GM21619 (cell line): ENCODE measurements around the gene BAHCC1.
"Not testable (repeated sequence)": the region's sequence is repeated elsewhere in the genome, so short reads cannot be mapped to it uniquely, and the experiment has no call there.

Experiments used
- ATAC-seq: cut with Tn5 transposase; IDR thresholded peaks from one replicate; pipeline ENCODE4 v1.9.1; 2021; ENCODE audit not compliant: unreplicated experiment

BAHCC1 gene

DNA sequence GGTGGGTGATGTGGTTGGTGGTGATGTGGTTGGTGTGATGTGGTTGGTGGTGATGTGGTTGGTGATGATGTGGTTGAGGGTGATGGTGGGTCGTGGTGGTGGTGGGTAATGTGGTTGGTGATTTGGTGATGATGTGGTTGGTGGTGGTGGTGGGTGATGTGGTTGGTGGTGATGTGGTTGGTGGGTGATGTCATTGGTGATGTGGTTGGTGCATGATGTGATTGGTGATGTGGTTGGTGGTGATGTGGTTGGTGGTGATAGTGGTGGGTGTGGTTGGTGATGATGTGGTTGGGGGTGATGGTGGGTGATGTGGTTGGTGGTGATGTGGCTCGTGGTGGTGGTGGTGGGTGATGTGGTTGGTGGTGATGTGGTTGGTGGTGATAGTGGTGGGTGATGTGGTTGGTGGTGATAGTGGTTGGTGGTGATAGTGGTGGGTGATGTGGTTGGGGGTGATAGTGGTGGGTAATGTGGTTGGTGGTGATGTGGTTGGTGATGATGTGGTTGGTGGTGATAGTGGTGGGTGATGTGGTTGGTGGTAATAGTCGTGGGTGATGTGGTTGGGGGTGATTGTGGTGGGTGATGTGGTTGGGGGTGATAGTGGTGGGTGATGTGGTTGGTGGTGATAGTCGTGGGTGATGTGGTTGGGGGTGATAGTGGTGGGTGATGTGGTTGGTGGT is 30.6 kb downstream of the BAHCC1 start:
- not testable (repeated sequence) for ATAC-seq

DNA sequence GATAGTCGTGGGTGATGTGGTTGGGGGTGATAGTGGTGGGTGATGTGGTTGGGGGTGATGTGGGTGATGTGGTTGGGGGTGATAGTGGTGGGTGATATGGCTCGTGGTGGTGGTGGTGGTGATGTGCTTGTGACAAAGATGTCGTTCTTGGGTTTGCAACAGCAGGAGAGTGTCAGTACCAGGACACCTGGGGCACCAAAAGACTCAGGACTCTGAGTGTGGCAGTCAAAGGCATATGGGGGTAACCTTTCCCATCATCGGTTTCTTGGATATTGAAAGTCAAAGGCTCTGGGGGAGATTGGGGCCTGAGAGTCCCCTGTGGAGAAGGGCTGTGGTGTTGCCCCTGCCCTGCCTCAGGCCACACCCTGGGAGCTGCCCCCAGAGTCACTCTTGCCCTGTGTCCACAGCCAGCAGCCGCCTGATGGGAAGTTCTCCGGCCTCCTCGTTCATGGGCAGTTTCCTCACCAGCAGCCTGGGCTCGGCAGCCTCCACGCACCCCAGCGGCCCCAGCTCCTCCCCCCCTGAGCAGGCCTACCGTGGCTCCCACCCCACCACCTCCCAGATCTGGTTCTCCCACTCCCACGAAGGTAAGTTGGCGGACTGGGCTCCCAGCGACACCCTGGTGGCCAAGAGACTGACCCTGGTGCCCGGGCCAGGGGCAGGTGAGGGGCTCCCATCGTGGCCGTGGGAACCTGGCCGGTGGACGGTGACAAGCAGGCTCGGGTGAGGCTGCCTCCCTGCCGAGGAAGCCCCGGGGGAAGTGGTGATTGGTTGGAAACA is 31.3 kb downstream of the BAHCC1 start:
- ATAC-seq, result no peak

DNA sequence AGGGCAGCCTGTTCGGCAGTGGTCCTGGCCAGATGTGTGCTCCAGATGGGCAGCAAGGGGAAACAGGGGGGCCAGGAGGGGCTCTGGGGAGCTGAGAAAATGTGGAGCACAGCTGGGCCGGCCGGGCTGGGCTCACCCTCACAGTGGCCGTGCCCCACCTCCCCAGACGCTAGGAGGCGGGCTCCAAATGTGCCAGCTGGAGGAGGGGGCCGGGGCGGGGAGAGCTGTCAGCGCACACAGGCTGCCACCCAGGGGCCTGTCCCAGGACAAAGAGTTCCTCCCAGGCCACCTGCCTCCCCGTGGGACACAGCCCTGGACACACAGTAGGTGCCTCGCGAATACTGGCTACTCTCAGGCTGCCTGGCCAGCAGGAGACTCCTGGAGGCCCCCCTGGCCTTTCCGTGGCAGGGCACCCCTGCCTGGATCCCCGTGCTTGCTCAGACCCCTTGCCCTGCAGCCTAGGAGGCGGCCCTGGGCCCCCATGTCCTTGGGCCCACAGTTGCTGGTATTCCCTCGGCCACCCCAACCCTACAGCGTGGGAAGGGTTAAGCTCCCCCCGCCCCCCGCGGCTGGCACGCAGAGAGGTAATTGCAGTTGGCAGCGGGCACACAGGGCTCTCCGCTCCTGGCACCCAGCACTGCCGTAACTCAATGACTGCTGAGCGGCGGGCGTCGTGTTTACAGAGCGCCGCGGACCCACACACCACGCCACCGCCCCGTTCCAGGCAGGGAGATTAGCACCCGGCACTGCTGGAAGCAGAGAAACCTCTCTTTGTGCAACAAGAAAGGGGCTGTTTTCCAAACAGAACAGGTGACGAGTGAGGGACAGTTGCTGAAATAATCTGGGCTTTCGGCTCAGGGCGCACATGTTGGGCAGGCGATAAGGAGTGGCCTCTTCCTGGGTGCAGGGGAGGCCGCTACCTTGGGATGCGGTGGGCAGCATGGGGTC is 32.2 kb downstream of the BAHCC1 start:
- ATAC-seq, result no peak

DNA sequence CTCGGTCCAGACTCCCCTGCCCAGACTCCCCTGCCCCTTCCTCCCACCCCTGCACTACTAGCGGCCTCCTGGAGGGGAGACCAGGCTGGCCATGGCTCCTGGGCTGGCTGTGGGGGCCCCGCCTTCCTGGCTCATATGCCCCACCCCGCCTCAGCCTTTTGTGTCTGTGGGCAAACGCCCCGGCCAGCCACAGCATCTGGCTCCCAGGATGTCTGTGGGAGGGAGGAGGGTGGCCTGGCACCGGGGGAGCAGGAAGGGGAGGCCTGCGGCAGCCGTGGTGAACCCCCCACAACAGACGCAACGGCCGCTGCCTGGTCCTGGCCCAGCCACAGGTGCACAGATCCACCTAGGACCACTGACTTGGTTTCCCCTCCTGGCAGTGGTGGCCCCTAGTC is 32.9 kb downstream of the BAHCC1 start:
- no peak for ATAC-seq

DNA sequence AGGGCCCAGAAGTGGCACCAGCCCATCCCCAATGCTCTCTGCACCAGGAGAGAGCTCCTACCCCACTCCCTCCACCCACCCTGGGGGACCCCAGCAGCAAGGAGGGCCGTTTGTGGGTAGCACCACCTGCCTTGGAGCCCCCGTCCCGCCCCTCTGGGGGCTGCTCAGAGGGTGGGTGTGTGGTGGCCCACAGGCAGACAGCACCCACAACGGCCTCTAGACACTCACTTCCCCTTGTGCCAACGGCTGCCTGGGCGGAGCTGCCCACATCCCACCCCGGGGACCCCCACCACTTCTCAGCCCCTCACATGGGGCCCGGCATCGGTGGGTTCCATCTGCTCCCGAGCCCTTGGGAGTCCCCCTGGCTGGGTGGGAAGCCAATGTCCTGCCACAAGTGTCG is 33.3 kb downstream of the BAHCC1 start:
- ATAC-seq, result no peak

DNA sequence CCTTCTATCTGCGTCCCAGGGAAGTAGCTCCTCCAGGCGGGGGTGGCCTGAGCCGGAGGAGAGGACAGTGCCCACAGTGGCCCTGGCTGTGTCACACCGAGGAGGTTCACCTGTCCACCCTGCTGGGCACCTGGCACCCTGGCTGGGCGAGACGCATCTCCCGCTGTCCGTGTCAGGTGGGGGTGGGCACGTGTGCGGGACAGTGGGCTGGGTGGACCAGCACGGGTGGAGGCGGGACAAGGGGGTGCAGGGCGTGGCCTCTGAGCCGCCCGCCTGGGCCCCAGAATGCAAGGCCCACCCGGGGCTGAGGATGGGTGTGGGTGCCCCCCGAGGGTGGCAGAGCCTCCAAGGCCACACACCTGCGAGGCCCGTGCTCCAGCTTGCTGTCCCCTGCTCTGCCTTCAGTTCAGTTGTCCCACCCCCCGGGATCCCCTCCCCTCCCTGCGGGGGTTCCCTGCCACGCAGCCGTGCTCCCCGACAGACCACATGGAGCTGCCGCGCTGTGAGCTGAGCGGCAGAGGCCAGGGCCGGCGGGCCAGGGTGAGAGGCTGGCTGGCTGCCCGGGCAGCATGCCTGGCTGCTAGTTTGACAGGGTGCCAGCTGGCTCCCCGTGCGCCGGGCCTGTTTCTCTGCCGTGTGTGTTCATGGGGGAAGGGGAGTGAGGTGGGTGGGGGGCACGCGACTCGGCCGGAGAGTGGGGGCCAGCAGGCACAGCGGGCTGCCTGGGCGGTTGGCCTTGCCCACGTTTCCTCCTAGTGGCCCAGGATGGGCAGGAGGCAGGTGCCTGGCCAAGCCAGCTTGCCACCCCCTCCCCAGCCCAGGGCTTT is 33.9 kb downstream of the BAHCC1 start:
- no peak for ATAC-seq

DNA sequence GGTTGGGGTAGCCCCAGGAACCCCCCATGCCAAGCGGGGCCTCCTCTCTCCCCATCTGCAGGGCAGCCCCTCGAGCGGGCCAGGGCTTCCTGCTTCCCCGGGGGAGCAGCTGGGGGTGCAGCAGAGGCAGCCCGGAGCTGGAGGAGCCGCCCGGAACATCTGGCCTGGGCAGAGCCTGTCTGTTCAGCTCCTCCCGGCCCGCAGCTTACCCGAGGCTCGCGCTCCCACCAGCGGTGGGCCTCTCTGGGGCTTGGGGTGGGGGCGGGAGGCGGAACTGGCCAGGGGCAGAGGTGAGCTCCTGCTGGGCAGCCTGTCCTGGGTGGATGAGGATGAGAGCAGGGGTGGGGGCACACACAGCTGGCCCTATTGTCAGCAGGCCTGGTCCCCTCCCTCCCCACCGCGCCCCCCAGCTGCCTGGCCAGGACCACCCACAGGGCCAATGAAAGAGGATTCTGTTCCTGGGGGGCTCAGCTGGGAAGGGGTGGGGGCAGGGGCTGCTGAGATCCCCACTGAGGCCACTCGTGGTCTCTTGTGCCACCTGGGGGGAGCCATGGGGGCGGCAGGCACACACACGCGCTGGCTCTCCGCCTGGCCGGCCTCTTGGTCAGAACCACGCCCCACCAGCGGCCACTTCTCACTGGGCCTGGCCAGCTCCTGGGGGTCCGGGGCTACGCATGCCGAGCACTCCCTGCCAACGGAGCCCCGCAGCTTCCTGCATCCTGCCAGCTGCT is 34.7 kb downstream of the BAHCC1 start:
- no peak for ATAC-seq

DNA sequence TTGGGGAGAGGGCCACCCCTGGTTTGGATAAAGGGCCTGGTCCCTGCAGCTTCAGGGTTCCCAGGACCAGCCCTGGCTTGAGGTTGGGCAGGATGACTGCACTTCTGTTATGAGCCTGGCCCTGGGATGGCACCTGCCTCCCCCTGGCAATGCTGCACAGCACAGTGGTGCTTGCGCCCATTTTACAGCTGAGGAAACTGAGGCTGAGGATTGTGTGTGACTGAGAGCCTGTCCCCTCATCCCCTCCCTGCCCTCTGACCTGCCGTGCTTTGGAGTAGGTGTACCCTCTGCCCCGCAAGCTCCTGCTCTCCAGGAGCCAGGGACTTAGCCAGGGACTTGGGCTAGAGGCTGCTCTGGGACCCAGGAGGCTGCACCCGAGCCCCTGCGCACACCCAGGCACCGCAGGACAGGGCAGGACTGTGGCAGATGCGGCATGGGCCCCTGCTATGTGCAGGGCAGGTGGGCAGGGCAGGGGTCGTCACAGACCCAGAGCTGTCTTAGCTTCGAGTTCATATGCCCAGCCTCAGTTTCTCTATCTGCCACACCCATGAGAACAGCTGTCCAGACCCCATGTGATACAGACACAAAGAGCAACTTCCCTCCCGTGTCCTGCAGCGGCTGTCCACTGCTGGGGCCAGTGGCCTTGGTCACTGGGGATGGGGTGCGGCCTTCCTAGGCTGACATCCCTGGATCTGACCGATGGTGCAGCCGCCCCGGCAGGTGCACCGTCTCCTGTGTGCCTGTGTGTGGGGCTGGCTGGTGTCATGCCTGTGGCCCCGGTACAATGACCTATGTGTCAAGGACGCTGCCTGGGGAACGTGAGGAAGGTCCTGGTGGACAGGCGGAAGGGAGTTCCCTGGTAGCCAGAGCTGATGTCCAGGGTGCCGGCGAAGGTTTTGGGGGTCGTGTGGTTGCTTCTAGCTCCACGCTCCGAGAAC is 36.6 kb downstream of the BAHCC1 start:
- ATAC-seq, result no peak

DNA sequence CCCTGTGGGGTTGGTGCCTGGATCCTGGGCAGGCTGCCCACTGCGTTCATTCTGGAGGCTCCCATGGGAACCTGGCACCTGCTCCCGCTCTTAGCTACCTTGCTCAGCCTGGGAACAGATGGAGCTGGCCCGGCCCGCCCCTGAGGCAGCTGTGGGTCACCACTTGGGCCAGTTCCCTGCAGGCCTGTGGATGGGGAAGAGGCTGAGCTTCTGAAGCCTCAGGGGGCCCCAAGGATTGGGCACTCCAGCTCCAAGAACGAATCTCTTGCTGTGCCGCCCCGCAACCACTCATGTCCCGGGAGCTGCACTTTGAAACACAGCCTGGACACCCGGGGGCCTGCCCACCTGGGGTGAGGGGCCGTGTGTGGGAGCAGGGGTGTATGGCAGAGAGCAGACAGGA is 37.7 kb downstream of the BAHCC1 start:
- no peak for ATAC-seq

DNA sequence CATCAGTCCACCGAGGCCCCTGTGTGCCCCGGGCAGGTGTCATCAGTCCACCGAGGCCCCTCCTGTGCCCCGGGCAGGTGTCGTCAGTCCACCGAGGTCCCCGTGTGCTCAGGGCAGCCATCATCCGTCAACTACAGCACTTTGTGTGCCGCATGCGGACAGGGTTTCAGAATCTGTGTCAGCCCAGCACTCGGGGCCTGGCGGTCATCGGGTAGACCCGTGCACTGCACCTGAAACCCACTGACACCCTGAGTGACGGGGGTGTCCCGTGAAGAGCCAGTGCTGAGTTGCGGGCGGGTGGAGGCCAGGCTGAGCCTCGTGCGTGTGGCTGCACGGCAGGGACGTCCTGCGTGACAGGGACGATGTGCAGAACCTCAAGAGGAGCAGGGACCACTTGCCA is 38.4 kb downstream of the BAHCC1 start:
- ATAC-seq, result no peak

DNA sequence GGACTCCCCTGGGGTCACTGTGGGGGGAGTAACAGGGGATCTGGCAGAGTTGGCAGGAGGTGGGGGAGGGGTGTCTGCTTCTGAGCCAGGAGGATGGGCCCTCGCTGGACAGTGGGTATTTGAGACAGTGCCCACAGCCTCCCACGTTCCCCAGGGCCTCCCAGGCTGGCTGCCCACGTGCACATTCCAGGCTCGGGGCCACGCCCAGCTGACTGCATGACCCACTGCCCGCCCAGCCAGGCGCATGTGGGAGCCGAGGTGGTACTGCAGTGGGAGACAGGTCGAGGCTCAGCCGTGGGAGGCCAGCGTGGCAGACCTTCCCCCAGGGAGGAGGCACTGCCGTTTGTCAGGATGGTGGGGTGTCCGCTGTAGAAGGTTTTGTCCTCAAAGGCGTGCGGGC is 38.8 kb downstream of the BAHCC1 start:
- no peak for ATAC-seq

DNA sequence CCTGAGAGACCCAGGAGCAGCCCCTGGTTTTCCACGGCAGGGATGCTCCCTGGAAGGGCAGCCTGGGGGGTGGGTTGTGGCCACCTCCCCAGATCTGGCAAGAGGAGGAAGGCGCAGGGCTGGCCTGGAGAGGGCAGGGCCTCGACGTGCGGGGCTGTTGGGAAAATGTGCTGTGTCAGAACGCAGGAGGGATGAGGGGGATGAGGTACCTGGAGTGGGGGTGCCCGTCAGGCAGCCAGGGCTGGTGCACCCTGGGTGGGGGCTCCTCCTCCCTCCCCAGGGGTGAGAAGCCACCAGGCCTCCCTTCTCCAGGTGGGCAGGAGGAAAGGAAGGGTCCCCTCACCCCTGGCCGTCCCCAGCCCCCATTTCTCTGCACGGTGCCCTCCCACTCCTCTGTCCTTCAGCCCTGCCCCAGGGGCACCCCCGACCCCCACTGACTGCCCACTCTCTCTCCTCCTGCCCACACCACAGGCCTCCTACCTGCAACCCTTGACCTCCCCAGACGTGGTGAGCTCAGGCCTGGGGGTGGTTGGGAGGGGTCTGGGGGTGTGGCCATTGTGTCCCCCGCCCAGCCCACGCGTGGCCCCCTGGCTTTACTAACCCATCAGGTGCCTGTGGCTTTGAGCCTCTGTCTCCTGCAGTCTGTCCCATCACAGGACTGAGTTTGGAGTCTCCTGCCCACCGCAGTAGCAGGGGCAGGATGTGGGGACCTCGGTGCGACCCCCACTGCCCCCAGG is 39.6 kb downstream of the BAHCC1 start:
- no peak for ATAC-seq

DNA sequence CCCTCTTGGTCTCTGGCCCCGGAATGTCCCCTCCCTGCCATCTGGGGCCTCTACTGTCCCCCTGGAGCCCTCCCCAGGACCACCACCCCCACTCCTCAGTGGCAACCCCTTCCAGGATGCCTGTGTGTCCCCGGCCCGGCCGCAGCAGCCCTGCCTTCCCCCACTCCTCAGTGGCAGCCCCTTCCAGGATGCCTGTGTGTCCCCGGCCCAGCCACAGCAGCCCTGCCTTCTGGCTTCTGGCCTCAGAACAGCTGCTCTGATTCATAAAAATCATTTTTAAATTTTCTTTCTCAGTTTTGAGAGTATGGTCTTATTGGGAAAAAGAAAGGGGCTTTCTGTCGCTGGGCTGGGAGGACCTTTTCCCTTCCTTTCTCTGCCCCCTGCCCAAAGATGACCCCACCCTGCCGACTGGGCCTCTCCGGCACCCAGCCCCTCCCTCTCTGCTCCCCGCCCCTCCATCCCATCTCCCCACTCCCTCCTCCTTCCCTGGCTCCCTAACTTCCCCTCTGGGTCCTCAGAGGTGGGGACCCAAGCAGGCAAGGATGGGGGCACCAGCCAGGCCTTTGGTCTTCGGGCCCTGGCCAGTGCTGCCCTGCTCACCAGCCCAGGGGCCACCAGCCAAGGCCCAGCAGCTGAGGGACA is 40.5 kb downstream of the BAHCC1 start:
- ATAC-seq, result no peak

DNA sequence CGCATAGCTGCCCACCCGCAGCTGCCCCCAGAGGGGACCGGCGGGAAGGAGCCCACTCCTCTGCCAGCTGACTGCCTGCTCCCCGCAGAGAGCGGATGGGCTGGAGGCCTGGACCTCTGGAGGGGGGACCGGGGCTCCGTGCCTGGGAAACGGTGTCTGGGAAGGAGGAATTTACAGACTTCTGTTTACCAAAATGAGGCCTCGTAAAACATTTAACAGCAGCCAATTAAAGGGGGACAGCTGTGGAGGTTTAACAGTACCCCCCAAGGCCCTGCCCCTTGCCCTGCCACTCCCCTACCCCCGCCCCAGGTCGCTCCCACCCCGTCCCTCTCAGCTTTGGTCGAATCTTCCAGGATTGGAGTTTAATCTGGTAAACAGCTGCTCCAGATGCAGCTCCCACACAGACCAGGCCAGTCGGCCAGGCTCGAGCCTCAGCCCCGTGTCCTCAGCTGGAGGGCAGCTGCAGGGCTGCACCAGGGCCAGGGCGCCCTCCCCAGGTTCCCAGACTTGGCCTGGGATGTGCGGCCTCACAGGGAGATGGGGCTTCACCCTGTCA is 41.1 kb downstream of the BAHCC1 start:
- no peak for ATAC-seq

DNA sequence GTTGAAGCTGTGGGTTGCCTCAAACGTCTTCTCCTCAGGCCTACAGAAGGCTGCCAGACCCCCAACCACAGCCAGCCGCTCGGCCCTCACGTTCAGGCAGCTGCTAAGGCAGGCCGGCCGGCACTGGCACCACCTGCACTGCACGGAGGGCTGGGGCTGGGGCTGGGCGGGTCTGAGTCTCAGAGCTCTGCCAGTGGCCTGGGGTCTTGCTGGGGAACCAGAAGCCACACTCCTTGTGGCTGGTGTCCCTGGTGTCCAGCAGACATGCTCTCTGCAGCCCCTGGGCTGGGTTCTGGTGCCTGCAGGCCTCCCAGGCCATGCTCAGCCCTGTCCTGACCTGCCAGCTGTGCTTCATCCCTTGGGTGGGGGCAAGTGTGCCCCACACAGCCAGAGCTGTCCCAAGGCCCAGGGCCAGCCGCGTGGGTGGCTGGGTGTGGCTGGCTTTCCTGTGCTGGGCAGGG is 42.0 kb downstream of the BAHCC1 start:
- no peak for ATAC-seq

DNA sequence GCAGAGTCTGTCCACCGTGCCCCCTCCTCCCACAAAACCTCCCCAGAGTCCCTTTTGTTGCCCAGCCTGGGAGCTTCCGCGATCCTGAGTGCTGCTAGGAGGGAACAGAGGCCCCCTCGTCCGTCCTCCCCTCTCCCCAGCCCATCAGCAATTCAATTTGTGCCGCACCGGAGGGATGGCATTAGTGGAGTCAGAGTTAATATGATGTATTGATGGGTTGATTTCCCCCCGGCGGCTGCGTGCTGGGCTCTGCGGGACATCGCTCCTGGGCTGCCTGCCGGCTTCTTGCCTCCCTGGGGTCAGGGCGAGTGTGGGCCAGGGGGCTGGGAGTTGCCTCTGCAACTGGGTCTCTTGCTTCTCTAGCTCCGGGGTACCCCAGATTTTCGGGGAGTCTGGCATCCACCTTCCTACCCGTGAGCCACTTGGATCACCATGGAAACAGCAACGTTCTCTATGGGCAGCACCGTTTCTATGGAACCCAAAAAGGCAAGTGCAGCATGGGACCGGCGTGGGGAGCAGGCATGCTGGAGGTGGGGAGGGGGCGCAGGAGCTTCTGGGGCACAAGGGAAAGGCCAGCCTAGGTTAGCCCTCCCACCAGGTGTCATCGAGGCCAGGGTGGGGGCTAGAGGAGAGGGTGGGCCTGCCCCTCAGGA is 42.9 kb downstream of the BAHCC1 start:
- no peak for ATAC-seq

DNA sequence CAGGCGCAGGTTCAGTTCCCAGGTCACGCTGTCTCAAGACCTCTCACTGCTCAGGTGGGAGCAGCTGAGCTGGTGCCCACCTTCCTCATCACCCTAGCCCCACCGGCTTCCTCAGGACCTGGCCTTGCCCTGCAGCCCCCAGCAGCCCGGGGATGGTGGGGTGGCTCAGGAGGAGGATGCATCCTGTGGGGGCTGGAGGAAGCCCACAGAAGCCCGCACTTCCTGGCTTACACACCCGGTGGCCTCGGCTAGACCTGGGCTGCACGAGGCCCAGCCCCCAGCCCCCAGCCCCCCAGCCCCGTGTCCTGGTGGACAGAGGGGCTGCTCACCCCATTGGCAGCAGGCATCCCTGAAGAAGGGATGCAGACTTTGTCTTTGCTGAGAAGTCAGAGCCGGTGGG is 43.4 kb downstream of the BAHCC1 start:
- ATAC-seq, result no peak
